Measurements from ENCODE around the gene THOC1. TPM values are rescaled to one million over a fixed set of nuclear protein-coding genes. Genes with fewer than 3 reads are reported as not detected.
A peak's percentile ranks its signal among the peaks of the same experiment; 100 is the strongest.

Gene THOC1
- total RNA-seq, 1 experiment from 2014 or later, result 33.3 TPM

GRCh38 chr18:269480-270095, 1.7 kb upstream of the THOC1 start:
- H3K4me3 ChIP-seq (ENCODE audit: low read depth in 2 of 2, low read length in 2 of 2), result no peak overlapping the region
- in situ Hi-C loops (cut with HindIII; ENCODE audit: low pct_unique_long_range_greater_than_20kb, low sequenced_read_pairs), result no loop called here
- H3K36me3 ChIP-seq (ENCODE audit: control insufficient read depth, insufficient read depth, low read length), result no peaks in the 10 kb centered on the region; the same call in none of the 2 replicates
- DNase-seq (ENCODE audit: low read depth, low spot score) (no peak), ATAC-seq (no peak)
- TF ChIP-seq SIN3A (IDR thresholded peaks at IDR 0.05; ENCODE audit: borderline replicate concordance, insufficient read depth, low read depth, low read length) (no peak), REST (IDR thresholded peaks at IDR 0.05; ENCODE audit: insufficient read depth in 1 of 2, low read depth in 2 of 2, low read length in 1 of 2) (no peak), POLR2AphosphoS5 (IDR thresholded peaks at IDR 0.05; ENCODE audit: low read depth, low read length) (no peak), CTCF (IDR thresholded peaks at IDR 0.05) (no peak), TCF7L2 (IDR thresholded peaks at IDR 0.05; ENCODE audit: low read depth, low read length) (no peak)
- H3K27ac ChIP-seq (ENCODE audit: low read length), result no peak overlapping the region
- peaks cover 9% of the 10 kb centered on the region for H3K4me1 ChIP-seq (ENCODE audit: control insufficient read depth, insufficient read depth, low read length)
- ChIA-PET POLR2A (no interaction called here), CTCF (no interaction called here)
- BruUV-seq (replicated peaks), result no TSS peak
- no peaks in the 10 kb centered on the region for H3K9me3 ChIP-seq (ENCODE audit: control insufficient read depth, insufficient read depth, low read depth, low read length)
- intact Hi-C loops (cut with micrococcal nuclease; ENCODE audit: unreplicated experiment), result no loop called here
- H3K27me3 ChIP-seq (ENCODE audit: control insufficient read depth, insufficient read depth, low read length), result no peaks in the 10 kb centered on the region

GRCh38 chr18:267380-267687, 513 bp downstream of the THOC1 start:
- ChIA-PET CTCF (no interaction called here), POLR2A (no interaction called here)
- peak overlapping the region; percentile 95 for H3K27ac ChIP-seq (ENCODE audit: low read length)
- ATAC-seq (peak; percentile 64), DNase-seq (ENCODE audit: low read depth, low spot score) (no peak)
- in situ Hi-C loops (cut with HindIII; ENCODE audit: low pct_unique_long_range_greater_than_20kb, low sequenced_read_pairs), result no loop called here
- peak overlapping the region; percentile 89 to 95 for H3K4me3 ChIP-seq (ENCODE audit: low read depth in 2 of 2, low read length in 2 of 2)
- H3K36me3 ChIP-seq (ENCODE audit: control insufficient read depth, insufficient read depth, low read length), result peaks cover 4% of the 10 kb centered on the region
- intact Hi-C loops (cut with micrococcal nuclease; ENCODE audit: unreplicated experiment), result no loop called here
- BruUV-seq (replicated peaks), result no TSS peak
- H3K27me3 ChIP-seq (ENCODE audit: control insufficient read depth, insufficient read depth, low read length), result no peaks in the 10 kb centered on the region
- peaks cover 9% of the 10 kb centered on the region for H3K4me1 ChIP-seq (ENCODE audit: control insufficient read depth, insufficient read depth, low read length)
- no peaks in the 10 kb centered on the region for H3K9me3 ChIP-seq (ENCODE audit: control insufficient read depth, insufficient read depth, low read depth, low read length)
- TF ChIP-seq SIN3A (IDR thresholded peaks at IDR 0.05; ENCODE audit: borderline replicate concordance, insufficient read depth, low read depth, low read length) (no peak), TCF7L2 (IDR thresholded peaks at IDR 0.05; ENCODE audit: low read depth, low read length) (no peak), CTCF (IDR thresholded peaks at IDR 0.05) (no peak)

All from Panc1 (cell line).